SK-N-SH treated with all-trans-retinoic acid at 6 μM for 48 hours (cell line): ENCODE measurements around the gene INTS14.

Source experiments
- ATAC-seq: fragments of 200-7000 bp; cut with Tn5 transposase; 3 replicates; pipeline ENCODE4 v1.9.1; 2020; ENCODE audit warnings: mild to moderate bottlenecking, moderate library complexity
- ARNTL ChIP-seq: fragments of 450-650 bp; formaldehyde crosslinking; IDR thresholded peaks from 2 replicates; pipeline ENCODE4 v1.5.0; 2020; ENCODE audit warnings: low read depth, mild to moderate bottlenecking, moderate library complexity, borderline replicate concordance
- BACH2 ChIP-seq: fragments of 250-450 bp; sonication (Bioruptor Pico); IDR thresholded peaks from 2 replicates; pipeline ENCODE4 v1.9.0; 2021; ENCODE audit warnings: mild to moderate bottlenecking, borderline replicate concordance
- CSDC2 ChIP-seq: fragments of 250-450 bp; sonication (Bioruptor Pico); IDR thresholded peaks from 2 replicates; pipeline ENCODE4 v1.5.0; 2020; ENCODE audit warnings: mild to moderate bottlenecking, moderate library complexity
- OSR1 ChIP-seq: fragments of 250-450 bp; sonication (Bioruptor Pico); IDR thresholded peaks from 2 replicates; pipeline ENCODE4 v1.8.0; 2022; ENCODE audit warnings: moderate library complexity, mild to moderate bottlenecking, inconsistent platforms
- PPARA ChIP-seq: fragments of 250-450 bp; sonication (Bioruptor Pico); IDR thresholded peaks from 2 replicates; pipeline ENCODE4 v1.5.0; 2020; ENCODE audit warnings: mild to moderate bottlenecking, borderline replicate concordance
- RARB ChIP-seq: fragments of 250-450 bp; sonication (Bioruptor Pico); IDR thresholded peaks from 2 replicates; pipeline ENCODE4 v1.8.0; 2021; ENCODE audit warnings: mild to moderate bottlenecking, moderate library complexity
- SNAI2 ChIP-seq: fragments of 250-450 bp; sonication (Bioruptor Pico); IDR thresholded peaks from 2 replicates; pipeline ENCODE4 v1.5.0; 2020; ENCODE audit warnings: mild to moderate bottlenecking, moderate library complexity
- TCF4 ChIP-seq: fragments of 250-450 bp; sonication (Bioruptor Pico); IDR thresholded peaks from 2 replicates; pipeline ENCODE4 v1.8.0; 2021; ENCODE audit warnings: mild to moderate bottlenecking, moderate library complexity, borderline replicate concordance
- TOX ChIP-seq: fragments of 250-450 bp; sonication (Bioruptor Pico); IDR thresholded peaks from 2 replicates; pipeline ENCODE4 v1.8.0; 2021; ENCODE audit warnings: mild to moderate bottlenecking, moderate library complexity, borderline replicate concordance
- TSHZ2 ChIP-seq: fragments of 250-450 bp; sonication (Bioruptor Pico); IDR thresholded peaks from 2 replicates; pipeline ENCODE4 v1.5.0; 2020; ENCODE audit warnings: mild to moderate bottlenecking, moderate library complexity
- ZC3H10 ChIP-seq: fragments of 250-450 bp; sonication (Bioruptor Pico); IDR thresholded peaks from 2 replicates; pipeline ENCODE4 v1.5.1; 2021; ENCODE audit warnings: mild to moderate bottlenecking, moderate library complexity
- ZFP30 ChIP-seq: fragments of 450-650 bp; formaldehyde crosslinking; IDR thresholded peaks from 2 replicates; pipeline ENCODE4 v1.5.0; 2022; ENCODE audit warnings: mild to moderate bottlenecking, moderate library complexity
- ZNF70 ChIP-seq: fragments of 450-650 bp; formaldehyde crosslinking; IDR thresholded peaks from 2 replicates; pipeline ENCODE4 v1.5.0; 2020; ENCODE audit warnings: mild to moderate bottlenecking, moderate library complexity
- ZNF8 ChIP-seq: fragments of 450-650 bp; formaldehyde crosslinking; IDR thresholded peaks from 2 replicates; pipeline ENCODE4 v1.5.0; 2020; ENCODE audit warnings: mild to moderate bottlenecking, moderate library complexity
- TF ChIP-seq, protein P1 (sequence below): fragments of 250-450 bp; sonication (Bioruptor Pico); IDR thresholded peaks from 2 replicates; pipeline ENCODE4 v1.5.1; 2020; ENCODE audit warnings: low read depth, mild to moderate bottlenecking, moderate library complexity
- TF ChIP-seq, protein P2 (sequence below): fragments of 250-450 bp; sonication (Bioruptor Pico); IDR thresholded peaks from 2 replicates; pipeline ENCODE4 v1.5.1; 2021; ENCODE audit warnings: mild to moderate bottlenecking, moderate library complexity
- TF ChIP-seq, protein P3 (sequence below): fragments of 250-450 bp; sonication (Bioruptor Pico); IDR thresholded peaks from 2 replicates; pipeline ENCODE4 v1.8.0; 2020; ENCODE audit warnings: mild to moderate bottlenecking, moderate library complexity, borderline replicate concordance

Gene INTS14

DNA sequence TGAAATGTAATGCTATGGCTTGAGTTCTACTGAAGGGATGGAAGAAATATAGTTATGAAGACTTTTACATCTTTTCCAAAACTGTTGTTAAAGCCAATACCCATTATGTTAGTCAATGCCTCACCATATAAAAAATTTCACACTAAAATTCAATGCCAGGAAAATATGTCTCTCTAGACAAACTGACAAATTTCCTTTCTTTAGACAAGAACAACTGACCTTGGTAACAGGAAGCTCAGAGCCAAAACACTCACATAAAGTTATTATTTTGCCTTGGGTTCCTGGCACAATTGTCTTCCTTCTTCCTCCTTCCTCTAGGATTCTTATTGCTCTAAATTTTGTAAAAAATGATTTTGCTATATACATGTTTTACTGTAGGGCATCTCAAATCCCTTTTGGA, 26.7 kb downstream of the INTS14 start:
- no peak for ATAC-seq
- TF ChIP-seq, protein P1, sequence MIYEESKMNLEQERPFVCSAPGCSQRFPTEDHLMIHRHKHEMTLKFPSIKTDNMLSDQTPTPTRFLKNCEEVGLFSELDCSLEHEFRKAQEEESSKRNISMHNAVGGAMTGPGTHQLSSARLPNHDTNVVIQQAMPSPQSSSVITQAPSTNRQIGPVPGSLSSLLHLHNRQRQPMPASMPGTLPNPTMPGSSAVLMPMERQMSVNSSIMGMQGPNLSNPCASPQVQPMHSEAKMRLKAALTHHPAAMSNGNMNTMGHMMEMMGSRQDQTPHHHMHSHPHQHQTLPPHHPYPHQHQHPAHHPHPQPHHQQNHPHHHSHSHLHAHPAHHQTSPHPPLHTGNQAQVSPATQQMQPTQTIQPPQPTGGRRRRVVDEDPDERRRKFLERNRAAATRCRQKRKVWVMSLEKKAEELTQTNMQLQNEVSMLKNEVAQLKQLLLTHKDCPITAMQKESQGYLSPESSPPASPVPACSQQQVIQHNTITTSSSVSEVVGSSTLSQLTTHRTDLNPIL (CRISPR knock-in tag), result no peak
- TF ChIP-seq TOX (CRISPR knock-in tag) (no peak), BACH2 (CRISPR knock-in tag) (no peak), CSDC2 (CRISPR knock-in tag) (no peak), OSR1 (no peak), ZNF70 (CRISPR knock-in tag) (no peak), ARNTL (CRISPR knock-in tag) (no peak), TSHZ2 (CRISPR knock-in tag) (no peak), PPARA (CRISPR knock-in tag) (no peak), RARB (CRISPR knock-in tag) (no peak), ZC3H10 (CRISPR knock-in tag) (no peak), TCF4 (CRISPR knock-in tag) (no peak)
- TF ChIP-seq, protein P2, sequence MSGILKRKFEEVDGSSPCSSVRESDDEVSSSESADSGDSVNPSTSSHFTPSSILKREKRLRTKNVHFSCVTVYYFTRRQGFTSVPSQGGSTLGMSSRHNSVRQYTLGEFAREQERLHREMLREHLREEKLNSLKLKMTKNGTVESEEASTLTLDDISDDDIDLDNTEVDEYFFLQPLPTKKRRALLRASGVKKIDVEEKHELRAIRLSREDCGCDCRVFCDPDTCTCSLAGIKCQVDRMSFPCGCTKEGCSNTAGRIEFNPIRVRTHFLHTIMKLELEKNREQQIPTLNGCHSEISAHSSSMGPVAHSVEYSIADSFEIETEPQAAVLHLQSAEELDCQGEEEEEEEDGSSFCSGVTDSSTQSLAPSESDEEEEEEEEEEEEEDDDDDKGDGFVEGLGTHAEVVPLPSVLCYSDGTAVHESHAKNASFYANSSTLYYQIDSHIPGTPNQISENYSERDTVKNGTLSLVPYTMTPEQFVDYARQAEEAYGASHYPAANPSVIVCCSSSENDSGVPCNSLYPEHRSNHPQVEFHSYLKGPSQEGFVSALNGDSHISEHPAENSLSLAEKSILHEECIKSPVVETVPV (CRISPR knock-in tag), result no peak
- TF ChIP-seq, protein P3, sequence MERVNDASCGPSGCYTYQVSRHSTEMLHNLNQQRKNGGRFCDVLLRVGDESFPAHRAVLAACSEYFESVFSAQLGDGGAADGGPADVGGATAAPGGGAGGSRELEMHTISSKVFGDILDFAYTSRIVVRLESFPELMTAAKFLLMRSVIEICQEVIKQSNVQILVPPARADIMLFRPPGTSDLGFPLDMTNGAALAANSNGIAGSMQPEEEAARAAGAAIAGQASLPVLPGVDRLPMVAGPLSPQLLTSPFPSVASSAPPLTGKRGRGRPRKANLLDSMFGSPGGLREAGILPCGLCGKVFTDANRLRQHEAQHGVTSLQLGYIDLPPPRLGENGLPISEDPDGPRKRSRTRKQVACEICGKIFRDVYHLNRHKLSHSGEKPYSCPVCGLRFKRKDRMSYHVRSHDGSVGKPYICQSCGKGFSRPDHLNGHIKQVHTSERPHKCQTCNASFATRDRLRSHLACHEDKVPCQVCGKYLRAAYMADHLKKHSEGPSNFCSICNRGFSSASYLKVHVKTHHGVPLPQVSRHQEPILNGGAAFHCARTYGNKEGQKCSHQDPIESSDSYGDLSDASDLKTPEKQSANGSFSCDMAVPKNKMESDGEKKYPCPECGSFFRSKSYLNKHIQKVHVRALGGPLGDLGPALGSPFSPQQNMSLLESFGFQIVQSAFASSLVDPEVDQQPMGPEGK (CRISPR knock-in tag), result no peak

- peak; percentile 43 for ATAC-seq
Measured at GRCh38 chr15:65583701-65584100, 27.2 kb downstream of the INTS14 start.

GRCh38 chr15:65580287-65580686, 30.6 kb downstream of the INTS14 start:
- ATAC-seq, result peak; percentile 85
- TF ChIP-seq TOX (CRISPR knock-in tag), result no peak
- no peak for TF ChIP-seq BACH2 (CRISPR knock-in tag)
- TF ChIP-seq, protein P2 (CRISPR knock-in tag), result no peak
- no peak for TF ChIP-seq ZFP30
- TF ChIP-seq ARNTL (CRISPR knock-in tag), result no peak
- no peak for TF ChIP-seq ZNF8 (CRISPR knock-in tag)
- TF ChIP-seq RARB (CRISPR knock-in tag), result no peak

More at GRCh38 chr15:65583701-65584100, 27.2 kb downstream of the INTS14 start:
- TF ChIP-seq SNAI2 (CRISPR knock-in tag) (0 out of 2 replicates have a peak, but pooled peaks have one; percentile 12), ARNTL (CRISPR knock-in tag) (no peak)
- TF ChIP-seq, protein P3 (CRISPR knock-in tag), result no peak
